ENCODE data around the gene CPEB4. TPM values are rescaled to one million over a fixed set of nuclear protein-coding genes. Genes with fewer than 3 reads are reported as not detected.

Gene CPEB4
- total and polyA plus RNA-seq, 9 of the 15 experiments (the other 6 are each of a cell fraction or from before 2014, with no cell fraction given), result 7.4 to 21.3 (median 12.4) TPM

- TF ChIP-seq ZNF444 (CRISPR knock-in tag; IDR thresholded peaks at IDR 0.05), result no peak
- no peak for TF ChIP-seq NFIX (CRISPR knock-in tag; IDR thresholded peaks at IDR 0.05; ENCODE audit: low read depth)
Measured at GRCh38 chr5:173862047-173862477, 26.1 kb upstream of the CPEB4 start (continued).

DNA sequence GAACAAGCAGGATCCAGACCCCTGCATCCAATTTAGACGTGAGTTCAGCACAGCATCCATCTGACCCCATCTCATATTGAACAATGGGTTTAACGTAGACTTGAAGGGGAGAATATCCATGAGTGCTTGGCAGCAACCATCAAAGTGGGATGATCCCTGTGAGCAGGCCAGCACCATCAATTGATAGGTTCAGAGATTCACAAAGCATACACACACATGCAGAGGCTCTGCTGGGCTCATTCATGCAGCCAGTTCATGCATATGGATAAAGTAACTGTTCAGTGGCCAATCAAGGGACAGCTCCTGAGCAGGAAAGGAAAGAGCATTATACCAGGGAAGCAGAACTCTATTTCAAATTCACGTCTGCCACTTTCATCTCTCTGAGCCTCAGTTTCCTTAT lies 24.8 kb upstream of the CPEB4 start:
- ATAC-seq (no peak), DNase-seq (ENCODE audit: extremely low read depth in 1 of 4, low spot score in 3 of 4) (no peak), FAIRE-seq (no peak)
- Histone ChIP-seq H3K4me2 (ENCODE audit: insufficient read depth, low read length) (no peak overlapping the region), H3K27me3 (ENCODE audit: control insufficient read depth in 2 of 2, insufficient read depth in 2 of 2, low read length in 2 of 2) (no peaks in the 10 kb centered on the region), H3K79me2 (ENCODE audit: control insufficient read depth, insufficient read depth, low read length) (no peaks in the 10 kb centered on the region), H4K20me1 (replicated peaks; ENCODE audit: control insufficient read depth, insufficient read depth, low read length) (no peaks in the 10 kb centered on the region), H3K9ac (ENCODE audit: insufficient read depth in 1 of 2, low read depth in 2 of 2, low read length in 2 of 2) (no peak overlapping the region; a peak in 1 of 4 replicates), H3K4me3 (no peak overlapping the region), H3K36me3 (ENCODE audit: control insufficient read depth, insufficient read depth, low read length) (no peaks in the 10 kb centered on the region), H3K4me1 (replicated peaks in 1 of 2; ENCODE audit: control insufficient read depth in 2 of 2, insufficient read depth in 2 of 2, low read length in 2 of 2) (peaks cover 54 to 91% of the 10 kb centered on the region in 2 experiments), H3K9me3 (replicated peaks; ENCODE audit: control insufficient read depth, insufficient read depth, low read depth, low read length) (0 out of 2 replicates have a peak, but pooled peaks cover 2% of the 10 kb centered on the region), H2AFZ (ENCODE audit: low read depth, low read length) (no peak overlapping the region; the same call in 1 of the 2 replicates), H3K9me1 (ENCODE audit: control insufficient read depth, insufficient read depth, low read length) (no peaks in the 10 kb centered on the region), H3K27ac (ENCODE audit: extremely low read depth, low read depth, low read length) (no peak overlapping the region)
- intact Hi-C loops (cut with micrococcal nuclease) (no loop called here), in situ Hi-C loops (cut with MboI) (no loop called here)
- 71% methylated on average over 3 of the region's 3 CpGs for WGBS (ENCODE audit: insufficient coverage, low coverage, missing lambda C conversion rate)
- POLR2A ChIA-PET, result interaction anchor here (0.5 to 1.4 kb wide), 5 partner anchors 24 to 46 kb away, joined by 3 to 4 read pairs (median 3); partner anchors contain the start of gene CPEB4
- CTCF ChIA-PET (ENCODE audit: low intra/inter-chr PET ratio), result no interaction called here
- TF ChIP-seq, protein P1, sequence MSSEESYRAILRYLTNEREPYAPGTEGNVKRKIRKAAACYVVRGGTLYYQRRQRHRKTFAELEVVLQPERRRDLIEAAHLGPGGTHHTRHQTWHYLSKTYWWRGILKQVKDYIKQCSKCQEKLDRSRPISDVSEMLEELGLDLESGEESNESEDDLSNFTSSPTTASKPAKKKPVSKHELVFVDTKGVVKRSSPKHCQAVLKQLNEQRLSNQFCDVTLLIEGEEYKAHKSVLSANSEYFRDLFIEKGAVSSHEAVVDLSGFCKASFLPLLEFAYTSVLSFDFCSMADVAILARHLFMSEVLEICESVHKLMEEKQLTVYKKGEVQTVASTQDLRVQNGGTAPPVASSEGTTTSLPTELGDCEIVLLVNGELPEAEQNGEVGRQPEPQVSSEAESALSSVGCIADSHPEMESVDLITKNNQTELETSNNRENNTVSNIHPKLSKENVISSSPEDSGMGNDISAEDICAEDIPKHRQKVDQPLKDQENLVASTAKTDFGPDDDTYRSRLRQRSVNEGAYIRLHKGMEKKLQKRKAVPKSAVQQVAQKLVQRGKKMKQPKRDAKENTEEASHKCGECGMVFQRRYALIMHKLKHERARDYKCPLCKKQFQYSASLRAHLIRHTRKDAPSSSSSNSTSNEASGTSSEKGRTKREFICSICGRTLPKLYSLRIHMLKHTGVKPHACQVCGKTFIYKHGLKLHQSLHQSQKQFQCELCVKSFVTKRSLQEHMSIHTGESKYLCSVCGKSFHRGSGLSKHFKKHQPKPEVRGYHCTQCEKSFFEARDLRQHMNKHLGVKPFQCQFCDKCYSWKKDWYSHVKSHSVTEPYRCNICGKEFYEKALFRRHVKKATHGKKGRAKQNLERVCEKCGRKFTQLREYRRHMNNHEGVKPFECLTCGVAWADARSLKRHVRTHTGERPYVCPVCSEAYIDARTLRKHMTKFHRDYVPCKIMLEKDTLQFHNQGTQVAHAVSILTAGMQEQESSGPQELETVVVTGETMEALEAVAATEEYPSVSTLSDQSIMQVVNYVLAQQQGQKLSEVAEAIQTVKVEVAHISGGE (CRISPR knock-in tag; IDR thresholded peaks at IDR 0.05), result 0 out of 6 replicates have a peak, but pooled peaks of 1 of the 3 experiments have one; percentile 14
- TF ChIP-seq ZNF134 (CRISPR knock-in tag; conservative IDR thresholded peaks at IDR 0.05), result no peak
- no TSS peak for BruUV-seq (replicated peaks)
